Mesothelial cell of epicardium (in vitro differentiated cells): Measurements from ENCODE around the gene MRPS14. TPM values are rescaled to one million over a fixed set of nuclear protein-coding genes. Genes with fewer than 3 reads are reported as not detected.

Experiments
- DNase-seq, 2 experiments: peaks; one replicate each; pipeline ENCODE4 v3.0.0; 2021; ENCODE audit warnings: low spot score in 2 of 2; ENCODE audit not compliant: unreplicated experiment in 2 of 2
- H3K27ac Mint-ChIP-seq: 2 replicates; pipeline ENCODE4 v1.8.0; 2021; ENCODE audit warnings: mixed read lengths
- H3K27me3 Mint-ChIP-seq: 2 replicates; pipeline ENCODE4 v1.8.0; 2021; ENCODE audit warnings: low read depth, mixed read lengths
- H3K36me3 Mint-ChIP-seq: 2 replicates; pipeline ENCODE4 v1.8.0; 2021; ENCODE audit warnings: mixed read lengths
- H3K4me1 Mint-ChIP-seq: 2 replicates; pipeline ENCODE4 v1.8.0; 2021; ENCODE audit warnings: mixed read lengths
- H3K4me3 Mint-ChIP-seq: 2 replicates; pipeline ENCODE4 v1.8.0; 2021; ENCODE audit warnings: mild to moderate bottlenecking, moderate library complexity, mixed read lengths
- H3K9me3 Mint-ChIP-seq: 2 replicates; pipeline ENCODE4 v1.8.0; 2021; ENCODE audit warnings: mixed read lengths
- total RNA-seq: library from RNA; stranded (reverse); gene quantifications from 3 replicates; pipeline ENCODE4 v1.2.1, GENCODE V29; 2021
- TF ChIP-seq, protein P1 (sequence below): fragments of 200-600 bp; sonication (generic); IDR thresholded peaks from one replicate; pipeline ENCODE4 v1.5.0; 2021; ENCODE audit warnings: antibody characterized with exemption; ENCODE audit not compliant: unreplicated experiment

The MRPS14 gene
- total RNA-seq, 1 donor from 2014 or later: 25.2 TPM

DNA sequence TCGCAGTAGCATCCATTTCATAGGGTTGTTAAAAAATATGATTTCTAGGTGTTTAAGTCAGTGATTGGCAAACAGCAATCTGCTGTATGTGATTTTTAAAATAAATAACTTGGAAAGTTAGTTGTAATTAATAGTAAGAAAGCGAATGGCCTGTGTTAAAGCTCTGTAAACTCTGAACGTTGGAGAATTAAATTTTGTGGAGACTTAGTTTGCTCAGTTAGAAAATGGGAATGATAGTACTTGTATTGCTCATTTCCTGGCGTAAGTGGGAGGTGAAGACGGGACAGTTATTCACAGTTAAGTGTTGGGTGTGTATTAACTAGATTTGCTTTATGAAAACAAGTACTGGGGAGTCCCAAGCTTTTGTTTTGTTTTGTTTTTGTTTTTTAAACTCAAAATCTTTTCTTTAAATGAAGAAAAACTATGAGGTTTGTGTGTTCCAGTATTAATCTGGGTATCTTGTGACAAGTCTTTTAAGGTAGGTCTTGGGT is 22.5 kb downstream of the MRPS14 start:
- TF ChIP-seq, protein P1, sequence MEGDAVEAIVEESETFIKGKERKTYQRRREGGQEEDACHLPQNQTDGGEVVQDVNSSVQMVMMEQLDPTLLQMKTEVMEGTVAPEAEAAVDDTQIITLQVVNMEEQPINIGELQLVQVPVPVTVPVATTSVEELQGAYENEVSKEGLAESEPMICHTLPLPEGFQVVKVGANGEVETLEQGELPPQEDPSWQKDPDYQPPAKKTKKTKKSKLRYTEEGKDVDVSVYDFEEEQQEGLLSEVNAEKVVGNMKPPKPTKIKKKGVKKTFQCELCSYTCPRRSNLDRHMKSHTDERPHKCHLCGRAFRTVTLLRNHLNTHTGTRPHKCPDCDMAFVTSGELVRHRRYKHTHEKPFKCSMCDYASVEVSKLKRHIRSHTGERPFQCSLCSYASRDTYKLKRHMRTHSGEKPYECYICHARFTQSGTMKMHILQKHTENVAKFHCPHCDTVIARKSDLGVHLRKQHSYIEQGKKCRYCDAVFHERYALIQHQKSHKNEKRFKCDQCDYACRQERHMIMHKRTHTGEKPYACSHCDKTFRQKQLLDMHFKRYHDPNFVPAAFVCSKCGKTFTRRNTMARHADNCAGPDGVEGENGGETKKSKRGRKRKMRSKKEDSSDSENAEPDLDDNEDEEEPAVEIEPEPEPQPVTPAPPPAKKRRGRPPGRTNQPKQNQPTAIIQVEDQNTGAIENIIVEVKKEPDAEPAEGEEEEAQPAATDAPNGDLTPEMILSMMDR: no peak
- Mint-ChIP-seq H3K4me3 (no peak overlapping the region), H3K36me3 (peaks cover 1% of the 10 kb centered on the region), H3K9me3 (no peaks in the 10 kb centered on the region), H3K4me1 (peaks cover 35% of the 10 kb centered on the region), H3K27ac (peak overlapping the region; percentile 90), H3K27me3 (no peaks in the 10 kb centered on the region)
- DNase-seq: no peak

DNA sequence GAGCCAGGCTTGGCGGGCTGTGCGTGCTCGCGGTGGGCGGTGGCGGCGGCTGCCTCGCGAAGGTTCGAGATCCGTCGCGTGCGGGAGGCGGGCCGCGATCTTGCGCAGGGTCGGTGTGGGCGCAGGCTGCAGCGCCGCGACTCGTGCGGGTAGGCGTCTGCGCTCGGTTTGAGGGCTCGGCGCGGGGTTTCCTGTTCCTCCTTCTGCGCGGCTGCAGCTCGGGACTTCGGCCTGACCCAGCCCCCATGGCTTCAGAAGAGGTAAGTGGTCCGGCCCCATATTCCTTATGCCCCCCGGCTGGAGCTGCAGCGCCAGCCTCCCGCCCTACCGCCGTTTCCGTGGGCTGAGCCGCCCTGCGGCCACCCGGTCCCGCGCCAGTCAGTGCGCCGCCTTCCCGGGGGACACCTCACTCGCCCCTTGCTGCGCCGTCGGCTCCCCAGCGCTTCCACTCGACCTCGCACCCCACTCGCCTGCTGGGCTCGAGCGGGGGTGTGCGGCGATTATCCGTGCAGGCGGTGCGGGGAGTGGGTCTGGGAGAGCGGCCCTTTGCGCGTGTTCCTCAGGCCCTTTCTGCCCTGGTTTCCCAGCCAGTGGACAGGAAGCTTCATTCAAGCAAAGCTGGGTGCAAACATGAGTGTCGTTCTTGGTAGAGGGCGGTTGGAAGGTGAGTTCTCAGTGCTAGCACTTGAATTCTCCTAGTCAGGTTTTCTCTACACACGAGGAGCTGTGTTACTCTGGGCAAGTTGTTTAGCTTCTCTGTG is 23.1 kb downstream of the MRPS14 start, which contains the start of gene CACYBP:
Gene CACYBP, plus strand, starts transcription at position 12 of the 761 bp plus-strand sequence. Its CDS starts 234 bp downstream, at position 246.
- Mint-ChIP-seq H3K4me3 (no peak within 1 kb of the TSS), H3K36me3 (no peaks in the 10 kb centered on the region), H3K4me1 (peaks cover 35% of the 10 kb centered on the region), H3K27me3 (no peaks in the 10 kb centered on the region), H3K9me3 (no peaks in the 10 kb centered on the region), H3K27ac (peak within 1 kb of the TSS; percentile 90)
- no peak for DNase-seq
- TF ChIP-seq, protein P1: no peak

DNA sequence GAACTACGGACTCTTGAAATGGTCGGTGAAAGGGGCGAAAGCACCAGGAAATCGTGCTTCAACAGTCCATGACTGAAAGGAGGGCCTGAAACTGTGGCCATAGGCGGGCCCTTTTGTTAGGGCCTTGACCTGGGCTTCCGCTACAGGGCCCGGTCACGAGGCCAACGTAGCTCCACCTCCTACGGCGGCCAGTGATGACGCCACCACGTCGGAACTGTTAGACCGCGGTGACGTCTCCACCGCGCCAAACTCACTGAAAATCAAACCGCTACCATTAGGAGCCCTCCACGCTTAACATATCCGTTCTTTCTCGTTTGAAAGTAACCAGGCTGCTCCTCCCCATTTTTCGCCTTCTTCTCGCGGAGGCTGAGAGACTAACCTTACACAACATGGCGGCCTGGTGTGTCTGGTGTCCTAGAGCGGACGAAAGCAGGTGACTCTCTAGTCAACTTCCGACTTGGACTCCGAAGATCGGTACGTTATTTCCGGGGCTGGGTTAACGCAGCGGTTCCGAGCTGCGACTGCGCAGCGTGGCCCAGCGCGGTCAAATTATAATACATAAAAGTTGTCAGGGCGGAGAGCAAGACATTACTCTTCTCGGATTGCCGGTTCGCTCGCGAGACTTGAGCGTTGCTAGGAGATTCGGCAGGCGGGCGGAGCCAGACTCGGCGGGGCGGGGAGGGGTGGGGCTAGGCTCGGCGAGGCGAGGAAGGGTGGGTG is 23.8 kb downstream of the MRPS14 start:
- TF ChIP-seq, protein P1: no peak
- H3K27me3 Mint-ChIP-seq: no peaks in the 10 kb centered on the region
- DNase-seq: peak; percentile 95 to 96
- no peak overlapping the region for H3K27ac Mint-ChIP-seq
- H3K4me3 Mint-ChIP-seq: no peak overlapping the region
- peaks cover 35% of the 10 kb centered on the region for H3K4me1 Mint-ChIP-seq
- H3K36me3 Mint-ChIP-seq: peaks cover 2% of the 10 kb centered on the region
- no peaks in the 10 kb centered on the region for H3K9me3 Mint-ChIP-seq

DNA sequence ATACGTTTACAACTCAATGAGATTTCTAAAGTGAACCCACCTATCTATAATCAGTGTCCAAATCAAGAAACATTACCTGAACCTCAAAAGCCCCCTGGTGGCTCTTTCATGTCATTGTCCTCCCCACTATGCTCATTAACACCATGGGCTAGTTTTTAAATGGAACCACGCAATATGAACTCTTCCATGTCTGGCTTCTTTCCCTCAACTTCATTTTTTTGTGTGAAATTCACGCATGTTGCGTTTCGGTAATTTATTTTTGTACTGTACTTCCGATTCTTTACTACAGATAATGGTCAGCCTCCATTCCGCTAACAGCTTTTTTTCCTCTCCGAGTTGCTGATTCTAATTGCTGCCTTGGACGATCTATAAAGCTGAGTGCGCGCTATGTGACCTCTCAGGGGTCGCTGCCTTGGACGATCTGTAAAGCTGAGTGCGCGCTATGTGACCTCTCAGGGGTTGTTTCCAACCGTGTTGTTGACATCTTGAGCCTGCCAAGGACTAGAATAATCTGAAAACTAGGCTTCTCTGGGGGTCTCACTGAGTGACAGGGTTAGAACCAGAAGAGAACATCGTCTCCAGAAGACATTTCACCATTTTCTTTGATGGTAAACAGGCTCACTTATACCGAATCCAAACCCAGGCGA is 24.5 kb downstream of the MRPS14 start:
- Mint-ChIP-seq H3K36me3 (peaks cover 2% of the 10 kb centered on the region), H3K9me3 (no peaks in the 10 kb centered on the region), H3K4me3 (no peak overlapping the region), H3K27ac (no peak overlapping the region), H3K4me1 (peaks cover 33% of the 10 kb centered on the region), H3K27me3 (no peaks in the 10 kb centered on the region)
- peak in 1 of 2 experiments; percentile 48 for DNase-seq
- TF ChIP-seq, protein P1: peak; percentile 91

DNA sequence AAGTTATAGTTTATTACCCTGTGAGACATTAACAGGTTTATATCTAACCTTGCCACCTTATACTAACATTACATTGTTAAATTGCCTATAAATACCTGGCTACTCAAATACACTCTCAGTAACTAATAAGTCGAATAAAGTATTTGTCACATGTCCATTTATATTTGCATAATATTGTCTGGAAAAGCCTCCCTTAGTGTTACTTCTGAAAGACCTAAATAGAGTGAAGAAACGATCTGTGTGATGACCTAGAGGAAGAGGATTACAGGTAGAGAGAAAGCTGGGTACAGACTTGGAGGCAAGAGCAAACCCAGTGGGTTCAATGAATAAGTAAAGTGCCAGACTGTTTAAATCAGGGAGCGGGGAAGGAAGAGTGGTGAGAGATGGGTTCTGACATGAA is 26.2 kb downstream of the MRPS14 start:
- TF ChIP-seq, protein P1: no peak
- DNase-seq: no peak
- H3K27me3 Mint-ChIP-seq: no peaks in the 10 kb centered on the region
- H3K4me1 Mint-ChIP-seq: peaks cover 26% of the 10 kb centered on the region
- peaks cover 2% of the 10 kb centered on the region for H3K36me3 Mint-ChIP-seq
- peak overlapping the region; percentile 26 for H3K27ac Mint-ChIP-seq
- no peaks in the 10 kb centered on the region for H3K9me3 Mint-ChIP-seq
- H3K4me3 Mint-ChIP-seq: no peak overlapping the region
